Cardiac septum (tissue), 1 donor: ENCODE results near the gene SLC20A1. TPM values are rescaled to one million over a fixed set of nuclear protein-coding genes. Genes with fewer than 3 reads are reported as not detected.
"Not testable (repeated sequence)": the region's sequence is repeated elsewhere in the genome, so short reads cannot be mapped to it uniquely, and the experiment has no call there.

Experiments used
- DNase-seq: peaks from one replicate; pipeline ENCODE4 v3.0.0-alpha.2; 2020; ENCODE audit warnings: low spot score
- intact Hi-C: fragments of 100-400 bp; cut with DNase I; formaldehyde crosslinking; loops from one replicate; pipeline ENCODE4 v1.14.0; 2022
- total RNA-seq: library from RNA; stranded (reverse); fragmentation: NEBNext Ultra II Directional; extraction: Animal tissue kit (Norgen Biotek cat#: 25700); gene quantifications from one replicate; pipeline ENCODE4 v1.2.1, GENCODE V29; 2021
- donor health status: DM: no; HTN: no; CAD: no.

Gene SLC20A1
- total RNA-seq, 1 donor from 2014 or later: 26.1 TPM

GRCh38 chr2:112694182-112694581 lies 48.4 kb downstream of the SLC20A1 start:
- intact Hi-C loops: no loop called here
- DNase-seq: no peak

GRCh38 chr2:112698834-112699515 lies 53.2 kb downstream of the SLC20A1 start:
- DNase-seq: no peak
- intact Hi-C loops: no loop called here

- no peak for DNase-seq
- intact Hi-C loops: no loop called here
These were observed 54.4 kb downstream of the SLC20A1 start for GRCh38 chr2:112699984-112700667.

- no peak for DNase-seq
- intact Hi-C loops: no loop called here
These were observed 55.3 kb downstream of the SLC20A1 start for GRCh38 chr2:112701052-112701451.

GRCh38 chr2:112703684-112704083 lies 57.9 kb downstream of the SLC20A1 start:
- intact Hi-C loops: no loop called here

GRCh38 chr2:112705575-112705974 lies 59.8 kb downstream of the SLC20A1 start:
- intact Hi-C loops: no loop called here
- no peak for DNase-seq

More at GRCh38 chr2:112703684-112704083, 57.9 kb downstream of the SLC20A1 start:
- DNase-seq: no peak

GRCh38 chr2:112706170-112706664 lies 60.5 kb downstream of the SLC20A1 start:
- intact Hi-C loops: no loop called here
- DNase-seq: no peak

- intact Hi-C loops: not testable (repeated sequence)
These were observed 61.2 kb downstream of the SLC20A1 start for GRCh38 chr2:112706947-112707346.

GRCh38 chr2:112708968-112709367 lies 63.2 kb downstream of the SLC20A1 start:
- DNase-seq: no peak
- intact Hi-C loops: no loop called here

More at GRCh38 chr2:112706947-112707346, 61.2 kb downstream of the SLC20A1 start:
- DNase-seq: not testable (repeated sequence)

- intact Hi-C loops: no loop called here
- no peak for DNase-seq
These were observed 64.0 kb downstream of the SLC20A1 start for GRCh38 chr2:112709703-112710102.

- DNase-seq: no peak
- intact Hi-C loops: no loop called here
These were observed 65.4 kb downstream of the SLC20A1 start for GRCh38 chr2:112710956-112711750.

- DNase-seq: no peak
- intact Hi-C loops: no loop called here
These were observed 66.7 kb downstream of the SLC20A1 start for GRCh38 chr2:112712465-112712864.

GRCh38 chr2:112712903-112713584 lies 67.3 kb downstream of the SLC20A1 start:
- intact Hi-C loops: no loop called here
- DNase-seq: no peak

Other genes with a start within 250 kb of the SLC20A1 start
- 10.6 TPM for gene RGPD8, start 212.3 kb upstream of the SLC20A1 start, total RNA-seq
- gene TTL, start 163.8 kb upstream of the SLC20A1 start, total RNA-seq: 54.1 TPM
- gene POLR1B, start 103.5 kb upstream of the SLC20A1 start, total RNA-seq: 10.1 TPM
- 24.9 TPM for gene CHCHD5, start 61.3 kb upstream of the SLC20A1 start, total RNA-seq
- not detected for gene NT5DC4, start 75.1 kb downstream of the SLC20A1 start, total RNA-seq
- 0.30 TPM for gene CKAP2L, start 118.7 kb downstream of the SLC20A1 start, total RNA-seq
- gene IL1A, start 138.6 kb downstream of the SLC20A1 start, total RNA-seq: not detected
- gene IL1B, start 190.8 kb downstream of the SLC20A1 start, total RNA-seq: 0.48 TPM